Skin epidermis (tissue), 12 donors: Measurements from ENCODE around the gene GPR18.

Experiments used
- H3K27ac ChIP-seq, 21 experiments: fragments of 200-600 bp; sonication (generic) in 11 of 21; one replicate each; pipeline ENCODE4 v1.5.0; 2020; ENCODE audit warnings: mild to moderate bottlenecking in 3 of 21, inconsistent platforms in 2 of 21, moderate library complexity in 2 of 21
- H3K4me3 ChIP-seq, 7 experiments: fragments of 200-600 bp; sonication (generic) in 2 of 7; one replicate each; pipeline ENCODE4 v1.5.0; 2020; ENCODE audit warnings: inconsistent platforms in 2 of 7, mild to moderate bottlenecking in 2 of 7, moderate library complexity in 1 of 7

The GPR18 gene

DNA sequence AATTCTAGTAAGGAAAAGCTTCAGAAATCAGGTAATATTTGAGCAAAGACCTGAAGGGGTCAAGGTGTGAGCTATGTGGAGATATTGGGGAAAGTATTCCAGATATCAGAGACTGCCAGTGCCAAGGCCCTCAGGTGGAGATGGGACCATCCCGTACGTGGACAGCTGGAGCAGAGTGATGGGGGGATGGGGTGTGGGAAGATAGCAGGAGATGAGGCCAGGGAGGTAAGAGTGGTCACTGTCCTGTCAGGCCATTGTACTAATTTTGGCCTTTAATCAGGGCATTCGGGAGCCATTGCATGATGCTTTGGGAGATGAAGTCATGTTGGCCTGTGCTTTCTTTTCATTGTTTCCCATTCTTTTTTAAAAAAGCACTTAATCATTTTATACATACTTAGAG, 13.1 kb upstream of the GPR18 start:
- Histone ChIP-seq H3K4me3 (no peak overlapping the region), H3K27ac (peak overlapping the region in 9 of 21 experiments; percentile 3 to 66 (median 37))

DNA sequence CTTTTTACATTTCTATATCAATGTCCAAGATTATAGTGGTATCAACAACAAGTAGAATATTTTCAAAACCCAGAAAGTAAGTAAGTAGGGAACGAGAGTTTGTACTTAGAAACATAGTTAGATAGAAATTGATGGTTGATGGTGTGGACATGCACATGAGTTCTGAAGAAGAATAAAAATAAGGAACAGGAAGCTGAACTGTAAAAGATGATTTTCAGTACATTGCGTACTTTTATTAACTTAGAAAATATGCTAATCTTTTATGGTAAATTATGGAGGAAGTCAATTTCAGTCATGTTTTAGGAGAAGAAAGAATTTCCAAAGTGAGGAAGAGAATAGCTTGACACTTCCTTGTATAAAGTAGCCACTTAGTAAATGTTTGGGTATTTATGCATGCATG, 12.3 kb upstream of the GPR18 start:
- H3K4me3 ChIP-seq, result no peak overlapping the region
- peak overlapping the region in 7 of 21 experiments; percentile 3 to 66 (median 30) for H3K27ac ChIP-seq

- Histone ChIP-seq H3K4me3 (no peak overlapping the region), H3K27ac (peak overlapping the region in 10 of 21 experiments; percentile 10 to 66 (median 38))
Measured at GRCh38 chr13:99269627-99270241, 11.6 kb upstream of the GPR18 start.

DNA sequence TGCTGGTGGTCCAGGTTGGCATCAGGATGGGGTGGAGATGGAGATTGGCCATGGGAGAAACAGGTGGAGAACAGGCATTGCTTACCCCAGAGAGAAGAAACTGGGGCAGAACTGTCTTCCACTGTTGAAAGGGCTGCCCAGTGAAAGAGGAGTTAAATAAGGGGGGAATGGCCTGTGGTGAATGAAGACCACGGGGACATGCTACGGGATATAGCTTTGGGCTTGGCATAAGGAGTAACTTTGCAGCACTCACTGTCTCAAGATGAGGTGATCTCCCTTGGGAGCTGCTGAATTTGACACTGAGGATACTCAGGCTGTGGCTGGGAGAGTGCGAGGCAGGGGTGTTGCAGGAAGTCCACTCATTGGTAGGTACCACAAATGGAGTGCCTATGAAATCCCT, 10.6 kb upstream of the GPR18 start:
- Histone ChIP-seq H3K4me3 (no peak overlapping the region), H3K27ac (no peak overlapping the region)

DNA sequence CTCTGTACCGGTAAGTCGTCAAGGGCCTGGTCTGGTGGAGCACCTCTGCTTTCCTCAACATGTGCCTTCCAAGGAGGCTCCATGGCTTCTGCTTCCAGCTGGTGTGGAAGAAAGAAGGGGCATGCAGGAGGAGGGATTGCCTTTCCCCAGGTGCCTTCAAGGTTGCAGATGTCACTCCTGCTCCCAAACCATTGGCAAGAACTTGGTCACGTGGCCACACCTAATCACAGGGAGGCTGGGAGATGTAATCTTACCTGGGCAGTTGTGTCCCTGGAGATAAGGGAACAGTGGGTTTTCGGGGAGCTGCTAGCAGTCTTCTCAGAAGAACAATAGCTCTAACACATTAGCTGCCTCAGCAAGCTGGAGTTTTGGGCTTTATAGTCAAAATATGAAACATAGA, 9.7 kb upstream of the GPR18 start:
- Histone ChIP-seq H3K4me3 (no peak overlapping the region), H3K27ac (no peak overlapping the region)

DNA sequence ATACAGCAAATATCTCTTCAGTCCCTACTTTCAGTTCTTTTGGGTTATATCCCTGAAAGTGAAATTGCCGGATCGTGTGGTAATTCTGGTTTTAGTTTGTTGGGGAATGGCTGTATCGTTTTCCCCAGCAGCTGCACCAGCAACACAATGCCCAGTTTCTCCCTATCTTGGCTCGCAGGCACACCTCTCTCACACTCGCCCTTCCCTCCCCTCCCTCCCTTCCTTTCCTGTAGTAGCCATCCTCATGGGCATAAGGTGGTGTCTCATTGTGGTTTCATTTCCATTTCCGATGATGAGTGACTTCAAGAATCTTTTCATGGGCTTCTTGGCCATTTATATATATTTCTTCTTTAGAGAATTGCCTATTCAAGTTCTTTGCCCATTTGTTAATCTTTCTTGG, 8.6 kb upstream of the GPR18 start:
- no peak overlapping the region for H3K4me3 ChIP-seq
- no peak overlapping the region for H3K27ac ChIP-seq

- Histone ChIP-seq H3K27ac (no peak overlapping the region), H3K4me3 (no peak overlapping the region)
Measured at GRCh38 chr13:99265821-99266426, 7.7 kb upstream of the GPR18 start.

DNA sequence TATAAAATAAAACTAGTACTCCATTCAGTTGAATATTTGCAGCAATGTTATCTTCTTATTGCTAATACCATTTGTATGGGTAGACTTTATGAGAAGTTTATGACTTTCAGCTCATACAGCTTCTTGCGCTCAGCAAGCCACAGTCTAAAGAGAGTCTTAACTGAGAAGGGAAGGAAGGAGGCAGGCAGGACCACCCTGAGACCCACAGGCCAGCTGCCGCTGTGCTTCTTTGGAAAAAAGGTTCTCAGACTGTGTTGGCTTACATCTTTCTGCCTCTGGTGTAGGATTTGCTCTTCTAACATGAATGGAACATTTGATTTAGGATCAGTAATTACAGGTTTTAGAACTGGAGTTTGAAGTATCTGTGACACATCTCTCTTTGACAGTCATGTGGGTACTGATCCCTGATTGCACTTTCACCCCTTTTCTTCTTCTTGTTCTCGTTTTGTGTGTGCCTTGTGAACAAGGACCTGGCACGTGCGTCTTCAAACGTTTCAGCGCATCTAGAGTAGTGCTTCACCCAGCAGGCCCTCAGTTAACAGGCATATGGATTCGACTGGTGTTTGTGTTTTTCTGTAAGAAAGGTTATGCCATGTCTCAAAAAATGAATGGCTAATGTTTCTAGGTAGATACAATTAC, 7.1 kb upstream of the GPR18 start:
- no peak overlapping the region for H3K4me3 ChIP-seq

DNA sequence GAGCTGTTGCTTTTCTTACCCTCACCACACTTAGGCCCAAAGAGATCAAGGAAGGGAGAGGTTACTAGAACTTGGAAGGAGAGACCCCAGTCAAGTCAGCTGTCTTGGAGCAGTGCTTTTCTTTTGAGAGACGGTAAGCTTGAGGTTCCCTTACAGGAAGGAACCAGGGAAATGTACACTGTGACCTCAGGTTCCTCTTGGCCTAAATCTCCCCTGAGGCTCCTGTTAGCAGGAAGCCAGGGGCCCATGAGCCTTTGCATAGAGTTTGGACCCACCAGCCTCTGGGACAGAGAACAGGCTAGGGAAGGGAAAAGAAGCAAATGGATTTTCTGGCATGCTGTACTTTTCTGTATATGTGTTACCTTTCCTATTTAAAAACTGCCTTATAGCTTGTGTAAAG, 5.9 kb upstream of the GPR18 start:
- Histone ChIP-seq H3K4me3 (no peak overlapping the region), H3K27ac (peak overlapping the region in 5 of 21 experiments; percentile 1 to 48 (median 24))

More for the DNA sequence above, 7.1 kb upstream of the GPR18 start:
- no peak overlapping the region for H3K27ac ChIP-seq

DNA sequence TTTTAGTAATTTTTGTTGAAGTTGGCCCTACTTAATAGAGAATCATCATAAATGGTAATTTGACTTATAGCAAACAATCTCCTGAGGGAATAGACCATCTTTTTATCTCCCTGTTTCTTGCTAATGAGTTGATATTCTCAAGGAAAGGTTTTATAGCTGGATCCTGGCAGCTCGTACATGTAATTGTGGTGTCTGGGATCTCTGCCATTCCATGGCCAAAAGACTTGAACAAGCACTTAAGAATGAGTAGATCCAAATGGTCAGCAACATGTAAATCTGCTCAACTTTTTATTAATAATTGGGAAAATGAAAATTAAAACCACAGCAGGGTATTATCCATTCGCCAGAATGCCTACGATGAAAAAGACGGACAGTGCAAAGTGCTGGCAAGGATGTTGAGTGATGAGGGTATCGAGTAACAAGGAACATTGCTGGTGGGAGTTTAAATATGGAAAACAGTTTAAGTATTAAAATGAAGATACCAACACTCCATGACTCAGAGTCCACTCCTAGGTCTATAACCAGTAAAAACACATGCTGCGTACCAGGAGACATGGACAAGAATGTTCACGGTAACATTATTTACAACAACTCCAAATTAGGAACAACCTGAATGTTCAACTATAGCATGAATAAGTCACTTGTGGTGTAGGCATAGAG, 5.1 kb upstream of the GPR18 start:
- no peak overlapping the region for H3K4me3 ChIP-seq
- H3K27ac ChIP-seq, result no peak overlapping the region

- H3K4me3 ChIP-seq, result no peak overlapping the region
- H3K27ac ChIP-seq, result no peak overlapping the region
Measured at GRCh38 chr13:99261059-99261458, 2.9 kb upstream of the GPR18 start.

GRCh38 chr13:99260216-99260615, 2.0 kb upstream of the GPR18 start:
- Histone ChIP-seq H3K4me3 (no peak overlapping the region), H3K27ac (peak overlapping the region in 1 of 21 experiments; percentile 61)

- H3K27ac ChIP-seq, result peak overlapping the region in 7 of 21 experiments; percentile 31 to 67 (median 59)
- H3K4me3 ChIP-seq, result no peak overlapping the region
Measured at GRCh38 chr13:99258946-99259345, 767 bp upstream of the GPR18 start.

DNA sequence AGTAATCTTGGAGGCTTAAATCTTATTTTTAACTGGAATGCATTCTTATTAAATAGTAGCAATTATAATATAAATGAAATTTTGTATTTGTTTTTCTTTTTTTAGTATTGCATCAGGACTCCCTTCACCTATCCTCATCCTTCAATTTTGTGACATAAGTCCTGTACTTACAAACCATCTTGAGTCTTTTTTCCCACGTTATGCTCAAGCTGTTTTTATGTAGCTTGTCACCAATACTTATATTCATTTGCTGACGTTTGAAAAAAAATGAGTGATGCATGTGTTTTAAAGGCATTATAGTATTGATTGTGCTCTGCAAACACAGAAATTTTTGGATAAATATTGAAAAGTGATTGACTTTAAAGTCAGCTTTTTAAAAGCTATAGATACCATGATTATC, 888 bp downstream of the GPR18 start:
- Histone ChIP-seq H3K27ac (peak overlapping the region in 6 of 21 experiments; percentile 20 to 67 (median 40)), H3K4me3 (peak overlapping the region in 1 of 7 experiments; percentile 23)

- Histone ChIP-seq H3K27ac (peak overlapping the region in 2 of 21 experiments; percentile 20 to 61), H3K4me3 (no peak overlapping the region)
Measured at GRCh38 chr13:99256709-99257108, 1.5 kb downstream of the GPR18 start.

- H3K4me3 ChIP-seq, result no peak overlapping the region
- H3K27ac ChIP-seq, result peak overlapping the region in 1 of 21 experiments; percentile 61
Measured at GRCh38 chr13:99256283-99256682, 1.9 kb downstream of the GPR18 start.

DNA sequence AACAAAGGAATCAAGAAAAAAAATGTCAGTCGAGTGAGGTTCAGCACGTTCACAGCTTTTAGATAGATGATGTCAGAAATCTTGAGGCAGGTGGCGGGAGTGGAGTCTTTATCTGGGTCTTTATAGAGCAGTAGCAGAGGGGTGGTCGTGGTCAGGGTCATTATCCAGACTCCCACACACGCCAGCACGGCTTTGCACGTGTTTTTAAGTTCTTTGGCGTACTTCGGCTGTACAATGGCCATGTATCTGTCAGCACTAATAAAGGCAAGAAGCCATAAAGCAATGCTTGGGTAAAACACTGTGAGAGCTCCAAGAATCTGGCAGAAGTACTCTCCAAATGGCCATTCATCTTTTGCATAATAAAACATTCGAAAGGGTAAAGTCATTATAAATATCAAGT, 2.9 kb downstream of the GPR18 start:
- H3K27ac ChIP-seq, result no peak overlapping the region
- no peak overlapping the region for H3K4me3 ChIP-seq

GRCh38 chr13:99254830-99255229, 3.3 kb downstream of the GPR18 start:
- no peak overlapping the region for H3K4me3 ChIP-seq
- no peak overlapping the region for H3K27ac ChIP-seq

DNA sequence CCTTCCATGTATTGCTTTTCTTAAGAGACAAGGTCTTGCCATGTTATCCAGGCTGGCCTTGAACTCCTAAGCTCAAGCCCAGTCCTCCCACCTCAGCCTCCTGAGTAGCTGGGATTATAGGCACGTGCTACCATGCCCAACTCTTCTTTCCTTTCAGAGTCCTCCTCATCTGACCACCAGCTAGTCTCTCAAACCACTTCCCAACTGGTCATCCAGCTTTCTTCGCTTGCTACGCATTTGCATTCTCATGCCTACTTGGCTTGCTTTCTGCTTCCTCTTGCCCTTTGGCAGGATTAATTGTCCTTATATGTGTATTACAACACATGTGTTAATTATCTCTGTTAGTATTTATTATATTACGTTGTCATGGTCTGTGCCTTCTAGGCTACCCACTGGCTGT, 6.3 kb downstream of the GPR18 start:
- Histone ChIP-seq H3K27ac (no peak overlapping the region), H3K4me3 (no peak overlapping the region)

DNA sequence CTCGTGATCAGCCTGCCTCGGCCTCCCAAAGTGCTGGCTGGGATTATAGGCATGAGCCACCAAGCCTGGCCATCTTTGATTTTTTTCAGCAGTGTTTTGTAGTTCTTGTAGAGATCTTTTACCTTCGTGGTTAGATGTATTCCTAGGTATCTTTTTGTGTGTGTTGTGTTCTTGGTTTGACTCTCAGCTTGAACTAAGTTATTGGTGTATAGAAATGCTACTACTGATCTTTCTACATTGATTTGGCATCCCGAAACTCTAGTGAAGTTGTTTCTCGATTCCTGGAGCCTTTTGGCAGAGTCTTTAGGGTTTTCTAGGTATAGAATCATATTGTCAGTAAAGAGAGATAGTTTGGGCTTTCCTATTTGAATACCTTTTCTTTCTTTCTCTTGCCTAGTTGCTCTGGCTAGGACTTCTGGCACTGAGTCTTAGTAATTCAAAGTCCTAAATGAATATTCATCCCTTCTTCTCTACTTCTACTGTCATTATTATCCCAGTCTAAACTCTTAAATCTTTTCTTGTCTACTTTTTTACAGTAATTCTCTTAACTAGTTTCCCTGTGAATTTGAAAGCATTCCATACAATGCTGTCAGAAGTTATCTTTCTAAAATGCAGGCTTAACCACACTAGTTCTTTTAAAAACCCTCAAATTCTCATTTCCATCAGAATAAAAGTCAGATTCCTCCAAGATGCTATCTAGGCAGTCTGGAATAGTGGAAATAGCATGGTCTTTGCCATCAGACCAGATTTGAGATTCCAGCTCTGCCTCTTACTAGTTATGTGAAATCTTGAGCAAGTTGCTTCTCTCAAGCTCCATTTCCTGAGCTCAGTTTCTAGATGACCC, 7.0 kb downstream of the GPR18 start:
- H3K27ac ChIP-seq, result no peak overlapping the region
- no peak overlapping the region for H3K4me3 ChIP-seq
